Measurements from ENCODE around the gene TMEM208.

The TMEM208 gene

GRCh38 chr16:67237396-67238277 is 10.7 kb downstream of the TMEM208 start:
- no peak for DNase-seq

GRCh38 chr16:67238278-67238575 is 11.3 kb downstream of the TMEM208 start:
- no peak for DNase-seq

GRCh38 chr16:67238806-67239470 is 12.0 kb downstream of the TMEM208 start:
- no peak for DNase-seq

- DNase-seq, result no peak
Measured at GRCh38 chr16:67240506-67240905, 13.6 kb downstream of the TMEM208 start.

GRCh38 chr16:67241008-67241900 is 14.3 kb downstream of the TMEM208 start:
- no peak for DNase-seq

DNA sequence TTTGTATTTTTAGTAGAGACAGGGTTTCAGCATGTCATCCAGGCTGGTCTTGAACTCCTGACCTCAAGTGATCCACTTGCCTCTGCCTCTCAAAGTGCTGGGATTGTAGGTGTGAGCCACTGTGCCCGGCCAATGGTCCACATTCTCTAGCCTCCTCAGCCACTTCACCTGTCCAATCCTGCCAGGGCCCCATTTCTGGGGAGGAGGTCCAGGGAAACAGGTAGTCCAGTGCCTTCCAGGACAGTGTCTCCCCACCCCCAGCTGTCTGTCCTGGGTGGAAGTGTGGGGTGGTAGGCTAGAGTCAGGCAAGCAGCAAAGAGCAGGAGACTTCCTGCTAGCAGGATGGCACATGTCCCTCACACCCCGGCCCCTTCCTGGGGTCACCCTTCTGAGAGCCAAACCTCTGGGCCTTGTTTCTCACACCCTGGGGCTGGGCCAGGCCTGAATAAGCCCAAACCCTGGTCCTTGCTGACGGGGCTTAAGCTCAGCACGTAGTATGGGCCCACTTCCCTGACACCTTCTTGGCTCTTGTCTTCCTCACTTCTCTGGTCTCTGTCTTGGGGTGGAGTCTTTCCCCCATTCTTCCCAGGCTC is 15.3 kb downstream of the TMEM208 start:
- DNase-seq, result no peak

DNA sequence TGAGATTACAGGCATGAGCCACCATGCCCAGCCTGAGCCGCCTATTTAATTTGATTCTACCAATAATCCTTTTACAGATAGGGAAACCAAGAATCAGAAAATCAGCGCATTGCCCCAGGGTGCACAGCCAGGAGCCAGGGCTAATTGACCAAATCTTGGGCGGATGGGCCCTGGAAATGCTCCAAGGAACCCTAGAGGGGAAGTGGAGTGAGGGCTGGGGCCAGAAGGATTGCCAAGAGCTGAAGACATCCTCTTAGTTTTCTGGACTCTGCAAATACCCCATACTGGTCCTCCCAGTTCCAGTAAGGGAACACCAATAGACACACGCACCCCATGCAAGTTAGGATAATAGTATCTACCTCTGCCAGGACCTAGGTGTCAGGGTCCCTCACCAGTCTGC is 16.6 kb downstream of the TMEM208 start:
- DNase-seq, result no peak

DNA sequence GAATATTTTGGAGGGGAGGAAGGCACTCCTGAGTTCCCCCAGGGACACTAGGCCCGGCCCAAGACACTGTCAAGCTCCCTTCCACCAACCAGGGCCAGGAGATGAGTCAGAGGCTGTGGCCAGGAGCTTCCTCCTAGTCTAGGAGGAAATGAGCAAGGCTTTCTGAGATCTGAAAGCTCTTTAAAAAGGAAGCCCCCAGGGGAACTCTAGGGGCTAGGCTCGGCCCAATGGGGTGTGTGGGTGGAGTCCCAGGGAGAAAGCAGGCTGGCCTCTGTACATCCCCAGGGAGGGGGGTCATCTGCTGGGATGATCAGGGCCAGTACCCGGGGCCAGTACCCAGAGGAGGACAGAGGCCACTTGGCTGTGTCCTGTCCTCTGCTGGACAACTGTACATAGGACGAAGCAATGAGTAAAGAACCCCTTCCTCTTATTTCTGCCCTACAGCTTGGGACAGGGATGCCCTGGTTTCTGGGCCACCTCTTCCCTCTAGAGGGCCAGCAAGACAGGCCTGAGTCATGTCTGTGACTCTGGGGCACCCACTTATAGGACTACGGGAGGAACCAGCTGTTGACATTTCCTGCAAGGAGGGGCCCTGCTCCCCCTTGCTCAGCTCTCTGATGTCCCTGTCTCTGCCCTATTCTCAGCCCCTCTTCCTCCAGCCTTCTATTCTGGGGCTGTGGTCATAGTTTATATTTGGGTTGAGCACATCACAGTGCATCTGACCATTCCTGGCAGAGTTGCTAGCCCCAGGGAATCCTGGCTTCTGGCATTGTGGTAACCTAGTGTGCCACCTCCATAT is 17.7 kb downstream of the TMEM208 start:
- DNase-seq, result peak; percentile 82

DNA sequence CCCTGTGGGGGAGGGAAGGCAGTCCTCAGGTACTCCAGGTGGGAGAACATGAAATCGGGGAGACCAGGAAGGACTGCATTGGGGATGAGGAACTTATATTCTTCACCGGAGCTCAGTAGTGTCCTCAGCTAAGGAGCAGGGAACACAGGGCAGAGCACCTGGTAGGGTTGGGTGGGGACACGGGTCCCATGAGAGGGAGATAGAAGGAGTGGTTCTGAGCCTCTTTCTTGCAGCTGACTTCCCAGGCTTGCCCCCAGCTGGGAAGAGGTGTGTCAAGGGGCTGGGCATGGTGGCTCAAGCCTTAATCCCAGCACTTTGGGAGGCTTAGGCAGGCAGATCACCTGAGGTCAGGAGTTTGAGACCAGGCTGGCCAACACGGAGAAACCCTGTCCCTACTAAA is 18.3 kb downstream of the TMEM208 start:
- no peak for DNase-seq

GRCh38 chr16:67245674-67246080 is 18.7 kb downstream of the TMEM208 start:
- no peak for DNase-seq

- peak; percentile 83 for DNase-seq
Measured at GRCh38 chr16:67246081-67246755, 19.3 kb downstream of the TMEM208 start.

DNA sequence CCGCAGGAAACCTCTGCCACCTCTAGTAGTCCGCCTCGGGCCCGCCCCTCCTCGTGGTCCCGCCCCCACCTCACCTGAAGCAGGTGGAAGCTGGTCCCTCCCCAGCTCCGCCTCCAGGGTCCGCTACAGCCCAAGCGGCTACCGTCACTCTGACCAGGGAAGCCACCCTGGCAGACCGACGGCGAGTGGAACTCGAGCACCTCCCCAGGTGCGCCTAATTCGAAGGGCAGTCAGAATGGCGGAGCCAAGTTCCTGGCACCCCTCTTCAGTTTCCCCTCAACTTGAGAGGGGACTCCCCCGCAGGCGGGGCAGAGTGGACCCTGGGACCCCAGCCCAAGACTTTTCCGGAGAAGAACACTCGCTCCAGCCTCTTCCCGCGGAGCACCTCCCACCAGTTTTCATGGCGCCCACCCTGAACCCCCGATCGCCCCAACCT is 19.8 kb downstream of the TMEM208 start:
- peak; percentile 94 for DNase-seq

DNA sequence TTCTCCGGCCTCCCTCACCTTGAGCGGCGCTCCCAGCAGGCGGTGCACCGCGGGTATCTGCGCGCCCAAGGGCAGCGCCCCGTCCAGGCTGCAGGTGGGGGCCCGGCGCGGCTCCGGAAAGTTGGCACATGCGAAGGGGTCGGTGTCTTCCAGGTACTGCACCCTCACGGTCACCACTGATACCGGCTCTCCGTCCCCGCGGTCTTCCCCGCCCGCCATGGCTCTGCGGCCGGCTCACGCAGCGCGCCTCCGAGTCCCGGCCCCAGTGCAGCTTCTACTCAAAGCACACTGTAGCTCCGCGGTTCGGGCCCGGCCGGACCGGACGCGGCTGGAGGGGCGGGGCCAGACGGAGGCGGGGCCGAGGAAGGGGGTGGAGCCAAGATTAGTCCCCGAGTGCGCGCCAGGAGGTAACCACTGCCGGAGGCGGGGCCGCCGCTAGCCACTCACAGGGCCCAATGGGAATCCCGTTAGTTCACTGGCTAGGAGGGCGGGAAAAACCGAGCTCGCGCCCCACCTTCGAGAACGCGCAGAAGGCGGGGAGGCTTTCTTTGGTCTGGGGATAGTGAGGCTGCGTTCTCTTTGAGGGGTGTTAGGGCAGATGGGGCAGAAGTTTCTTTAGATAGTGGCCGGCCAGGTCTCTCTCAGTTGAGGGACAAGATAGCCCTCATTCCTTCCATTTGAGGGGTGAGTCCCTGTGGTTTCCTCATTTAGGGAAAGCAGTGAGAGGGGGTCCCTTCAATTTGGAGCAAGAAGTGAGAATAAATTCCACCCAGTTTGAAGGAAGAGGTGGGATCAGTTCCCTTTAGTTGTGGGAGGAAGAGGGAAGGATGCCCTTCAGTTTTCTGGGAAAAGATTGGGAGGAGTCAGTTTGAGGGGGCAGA is 20.5 kb downstream of the TMEM208 start, which contains the start of gene FHOD1:
Gene FHOD1, minus strand, starts transcription at position 290 of the 881 bp plus-strand sequence. Its CDS starts 71 bp downstream, at position 219.
- DNase-seq, result peak; percentile 99

DNA sequence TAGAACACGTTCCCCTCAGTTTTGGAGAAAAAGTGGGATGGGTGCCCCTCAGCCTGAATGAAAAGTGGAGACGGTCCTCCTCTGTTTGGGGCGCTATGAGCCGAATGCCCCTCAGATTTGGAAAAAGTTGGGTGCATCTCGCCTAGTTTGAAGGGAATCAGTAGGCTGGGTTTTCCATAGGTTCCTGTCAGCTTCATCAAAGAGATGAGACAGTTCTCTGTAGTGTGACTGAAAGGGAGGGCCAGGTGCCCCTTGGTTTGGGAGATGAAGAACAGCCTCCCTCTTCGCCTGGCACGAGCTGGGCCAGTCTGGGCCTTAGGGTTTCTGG is 21.1 kb downstream of the TMEM208 start:
- no peak for DNase-seq

GRCh38 chr16:67248401-67249177 is 21.7 kb downstream of the TMEM208 start, which contains the start of gene SLC9A5:
SLC9A5 (plus strand) TSS chr16:67248979; CDS start chr16:67249015, 36 bp downstream.
- DNase-seq, result peak; percentile 50

DNA sequence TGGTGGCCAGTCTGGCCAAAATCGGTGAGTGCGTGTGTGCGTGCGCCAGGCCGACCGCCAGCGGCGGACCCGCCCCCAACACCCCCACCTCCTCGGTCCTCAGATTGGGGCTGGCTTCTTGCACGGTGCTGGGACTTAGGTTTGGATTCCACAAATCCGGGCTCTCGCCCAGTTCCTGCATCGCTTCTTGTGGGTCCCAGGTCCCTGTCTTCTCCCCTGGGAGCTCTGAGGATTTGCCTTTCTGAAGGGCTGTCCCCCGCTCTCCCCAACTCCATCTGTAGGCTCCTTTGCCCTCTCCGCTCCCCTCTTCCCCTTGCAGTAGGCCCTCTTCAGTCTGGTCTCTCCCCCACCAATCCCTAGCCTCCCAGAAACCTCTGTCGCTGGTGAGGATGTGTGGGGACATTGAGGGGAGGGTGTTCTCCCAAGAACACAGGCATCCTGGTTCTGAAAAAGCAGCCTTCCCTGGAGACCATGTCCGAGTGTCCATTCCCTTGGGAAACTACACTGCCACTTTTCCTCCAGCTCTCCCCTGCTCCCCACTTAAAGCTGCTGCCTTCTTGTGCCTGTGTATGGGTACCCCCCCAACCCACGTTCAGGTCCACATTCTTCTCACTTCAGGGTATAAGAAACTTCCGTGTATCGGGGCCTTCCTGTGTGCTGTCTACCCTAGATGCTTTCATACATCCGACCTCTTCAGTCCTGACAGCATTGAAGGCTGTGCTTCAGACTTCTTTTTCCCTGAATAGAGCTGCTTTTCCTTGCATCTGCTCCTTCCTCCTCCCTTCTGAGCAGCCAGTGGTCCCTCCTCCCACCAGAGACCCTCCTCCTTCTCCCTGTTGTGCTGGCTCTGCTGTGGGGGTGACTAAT is 22.5 kb downstream of the TMEM208 start:
- DNase-seq, result no peak

- DNase-seq, result no peak
Measured at GRCh38 chr16:67250045-67250327, 23.1 kb downstream of the TMEM208 start.

- DNase-seq, result no peak
Measured at GRCh38 chr16:67252609-67253497, 25.9 kb downstream of the TMEM208 start.
